DLD1 (cell line): ENCODE results near the gene IL23R.

Source experiments
- in situ Hi-C: cut with HindIII; loops from 2 replicates; pipeline ENCODE4 v1.10.0; 2017; ENCODE audit warnings: low sequenced_read_pairs

Gene IL23R

GRCh38 chr1:67148516-67149178 is 17.6 kb upstream of the IL23R start:
- in situ Hi-C loops = no loop called here

DNA sequence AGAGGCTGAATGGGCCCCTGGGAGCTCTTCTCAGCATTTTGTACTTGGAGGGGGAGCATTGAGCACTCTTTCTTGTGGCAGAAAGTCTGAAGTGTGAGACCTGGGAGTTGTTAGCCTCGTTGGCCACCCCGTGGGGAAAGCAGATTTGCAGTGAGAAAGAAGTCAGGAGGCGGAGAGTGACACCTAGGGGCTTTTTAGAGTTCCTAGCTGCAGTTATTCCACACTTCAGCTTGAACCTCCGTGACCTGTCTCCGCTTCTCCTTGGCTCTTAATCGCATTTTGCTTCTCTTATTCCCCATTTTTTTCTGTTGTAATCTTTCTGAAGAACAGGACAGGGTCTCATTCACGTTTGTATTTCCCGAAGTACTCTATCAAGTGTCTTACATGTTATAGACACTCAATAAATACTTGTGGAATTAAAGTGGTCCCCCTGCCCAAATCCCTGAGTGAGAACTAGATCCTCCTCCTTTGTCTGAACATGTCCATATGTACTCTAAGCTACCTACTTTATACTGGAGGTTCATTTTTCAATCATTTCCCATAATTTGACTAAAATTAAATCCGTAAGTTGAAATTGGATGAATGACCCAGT is 17.0 kb upstream of the IL23R start:
- in situ Hi-C loops = no loop called here

- in situ Hi-C loops = no loop called here
Measured at GRCh38 chr1:67150931-67151330, 15.3 kb upstream of the IL23R start.

GRCh38 chr1:67158401-67158800 is 7.9 kb upstream of the IL23R start:
- in situ Hi-C loops = no loop called here

DNA sequence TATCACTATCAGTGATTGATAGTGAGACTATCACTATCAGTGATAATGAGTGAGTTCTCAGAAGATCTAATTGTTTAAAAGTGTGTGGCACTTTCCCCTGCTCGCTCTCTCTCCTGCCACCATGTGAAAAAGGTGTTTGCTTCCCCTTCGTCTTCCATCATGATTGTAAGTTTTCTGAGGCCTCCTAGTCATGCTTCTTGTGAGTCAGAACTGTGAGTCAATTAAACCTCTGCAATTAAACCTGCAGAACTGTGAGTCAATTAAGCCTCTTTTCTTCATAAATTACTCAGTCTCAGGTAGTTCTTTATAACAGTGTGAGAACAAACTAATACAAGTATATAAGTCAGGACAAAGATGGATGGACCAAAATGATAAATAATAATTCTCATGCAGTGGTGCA is 7.0 kb upstream of the IL23R start:
- in situ Hi-C loops = no loop called here

DNA sequence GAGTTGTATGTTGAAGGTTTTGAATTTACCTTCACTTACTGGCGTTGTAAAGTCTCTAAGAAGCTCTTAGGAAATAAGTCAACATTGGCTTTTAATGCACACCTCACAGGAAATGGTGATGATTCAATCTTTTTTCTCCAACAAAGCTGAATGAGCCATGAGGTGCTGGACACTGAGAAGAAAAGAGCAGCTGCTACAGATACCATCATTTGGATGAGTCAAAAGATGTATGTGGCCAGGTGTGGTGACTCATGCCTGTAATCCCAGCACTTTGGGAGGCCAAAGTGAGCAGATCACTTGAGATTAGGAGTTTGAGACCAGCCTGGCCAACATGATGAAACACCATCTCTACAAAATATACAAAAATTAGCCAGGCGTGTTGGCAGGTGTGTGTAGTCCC is 3.3 kb upstream of the IL23R start:
- in situ Hi-C loops = no loop called here

GRCh38 chr1:67165468-67166041 is 699 bp upstream of the IL23R start:
- in situ Hi-C loops = no loop called here

DNA sequence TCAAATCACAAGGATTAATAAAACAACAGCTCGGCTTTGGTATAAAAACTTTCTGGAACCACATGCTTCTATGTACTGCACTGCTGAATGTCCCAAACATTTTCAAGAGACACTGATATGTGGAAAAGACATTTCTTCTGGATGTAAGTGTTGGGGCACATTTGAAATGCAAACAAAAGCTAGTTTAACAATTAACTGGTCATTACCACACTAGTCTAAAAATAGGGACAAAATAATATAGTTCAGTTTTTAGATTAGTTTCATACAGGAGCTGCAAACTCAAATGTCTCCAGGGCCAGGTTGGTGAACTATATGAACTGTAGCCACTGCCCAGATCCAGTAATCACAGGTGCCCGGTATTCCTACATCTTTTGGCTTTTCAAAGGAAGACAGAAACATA is 3.2 kb downstream of the IL23R start:
- in situ Hi-C loops = no loop called here

GRCh38 chr1:67169932-67170331 is 3.7 kb downstream of the IL23R start:
- in situ Hi-C loops = no loop called here

DNA sequence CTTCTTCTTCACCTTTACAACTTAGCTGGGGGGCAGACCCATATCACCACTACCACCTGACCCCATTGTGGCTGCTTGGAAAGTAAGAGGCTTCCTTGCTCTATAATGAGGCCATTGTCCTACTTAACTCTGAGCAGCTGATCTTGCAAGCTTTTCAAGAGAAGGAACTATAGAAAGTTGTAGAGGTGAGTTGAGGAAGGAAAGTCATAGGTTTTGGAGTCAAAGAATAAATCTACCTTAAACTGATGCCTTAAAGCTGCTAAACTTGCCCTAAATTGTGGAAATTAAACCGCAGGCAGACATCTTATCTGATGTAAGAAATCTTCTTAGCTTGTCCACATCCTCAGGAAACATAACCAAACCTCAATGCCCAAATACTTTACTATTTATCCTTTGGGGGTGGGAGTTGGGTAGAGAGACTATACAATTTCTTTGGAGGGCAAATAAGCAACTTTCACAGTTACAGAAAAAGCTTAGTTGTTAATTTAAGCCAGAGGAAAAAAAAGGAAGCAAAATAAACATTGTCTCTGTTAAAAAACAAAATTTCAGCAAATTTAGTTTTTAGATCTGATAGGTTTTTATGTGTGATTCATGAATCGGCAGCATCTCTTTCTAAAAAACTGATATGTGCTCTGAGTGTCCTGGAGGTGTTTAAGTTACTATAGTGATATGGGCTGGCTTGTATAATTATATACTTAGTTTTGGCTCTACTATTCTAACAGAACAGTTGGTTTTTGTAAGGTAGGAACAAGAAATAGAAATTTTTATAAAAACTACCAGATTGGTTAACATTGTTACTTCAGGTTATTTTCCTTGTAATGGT is 4.7 kb downstream of the IL23R start:
- in situ Hi-C loops = no loop called here

DNA sequence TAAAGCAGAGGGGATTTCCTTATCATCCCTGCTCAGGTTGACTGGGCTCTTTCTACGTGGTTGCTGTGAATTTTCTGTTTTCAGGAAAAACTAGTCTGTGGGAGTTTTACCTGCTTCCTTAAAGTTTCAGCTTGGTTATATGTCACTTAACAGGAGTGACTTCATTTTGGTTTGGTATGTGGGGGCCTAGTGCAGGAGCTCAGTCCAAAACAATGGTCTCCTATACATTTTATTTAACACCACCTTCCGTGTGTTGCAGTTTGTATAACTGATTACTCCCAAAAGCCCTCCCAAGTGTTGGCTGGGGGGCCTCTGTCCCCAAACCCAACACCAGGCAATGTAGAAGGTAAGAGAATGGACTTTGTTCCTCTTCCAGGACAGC is 5.3 kb downstream of the IL23R start:
- in situ Hi-C loops = no loop called here

GRCh38 chr1:67171978-67172377 is 5.7 kb downstream of the IL23R start:
- in situ Hi-C loops = no loop called here

DNA sequence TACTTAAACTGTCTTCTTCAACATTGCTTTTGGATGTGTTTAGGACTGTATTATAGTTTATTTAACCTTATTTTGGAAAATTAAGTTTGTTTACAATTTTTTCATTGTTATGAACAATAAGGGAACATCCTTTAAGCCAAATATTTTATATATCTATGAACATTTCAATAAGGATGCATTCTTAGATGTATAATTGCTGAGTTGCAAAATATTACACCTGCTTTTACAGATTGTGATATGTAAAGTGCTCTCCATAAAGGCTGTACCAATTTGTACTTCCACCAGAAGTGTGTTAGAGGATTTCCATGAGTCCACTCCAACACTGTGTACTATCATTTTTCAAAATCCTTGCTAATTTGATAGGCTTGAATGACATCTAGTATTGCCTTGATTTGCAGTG is 7.7 kb downstream of the IL23R start:
- in situ Hi-C loops = no loop called here

GRCh38 chr1:67174716-67175284 is 8.5 kb downstream of the IL23R start:
- in situ Hi-C loops = no loop called here

- in situ Hi-C loops = no loop called here
Measured at GRCh38 chr1:67175530-67176087, 9.4 kb downstream of the IL23R start.

DNA sequence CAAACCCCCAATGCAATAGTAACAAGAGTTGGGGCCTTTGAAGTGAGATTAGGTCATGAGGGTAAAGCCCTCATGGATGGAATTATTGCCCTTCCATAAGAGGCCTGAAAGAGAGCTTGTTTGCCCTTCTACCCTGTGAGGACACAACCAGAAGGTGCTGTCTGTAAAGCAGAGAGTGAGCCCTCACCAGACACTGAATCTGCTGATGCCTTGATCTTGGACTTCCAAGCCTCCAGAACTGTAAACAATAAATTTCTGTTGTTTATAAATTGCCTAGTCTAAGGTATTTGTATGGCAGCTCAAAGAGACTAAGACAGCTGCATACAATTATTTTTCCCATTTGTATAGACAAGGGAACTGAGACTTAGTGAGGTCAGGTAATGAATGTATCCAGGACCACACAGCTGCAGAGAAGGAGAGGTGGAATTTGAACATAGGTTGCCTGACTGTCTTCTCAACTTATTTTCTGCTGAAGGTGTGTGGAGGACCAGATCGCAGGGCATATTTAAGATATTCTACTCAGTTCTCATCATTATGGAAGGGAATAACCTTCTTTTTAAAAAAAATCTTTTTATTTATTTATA is 18.7 kb downstream of the IL23R start:
- in situ Hi-C loops = no loop called here

- in situ Hi-C loops = no loop called here
Measured at GRCh38 chr1:67188137-67188536, 21.9 kb downstream of the IL23R start.

DNA sequence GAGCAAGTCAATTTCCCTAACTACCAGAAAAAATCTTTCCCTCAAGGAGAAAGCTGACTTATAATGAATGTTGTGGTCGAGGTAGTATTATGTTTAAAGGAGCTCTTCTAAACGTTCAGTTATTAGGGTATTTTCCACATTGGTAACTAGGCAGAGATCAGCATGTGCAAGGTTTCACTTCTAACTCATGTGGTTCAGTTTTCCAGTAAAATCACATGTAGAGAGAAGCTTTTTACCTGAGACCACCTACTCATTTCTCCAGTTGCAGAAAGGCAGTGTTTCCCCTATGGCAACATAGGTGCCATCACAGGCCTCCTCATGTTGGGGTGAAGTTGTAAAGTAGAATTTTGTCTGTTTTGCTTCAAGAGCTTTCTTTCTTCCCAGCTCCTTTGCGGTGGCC is 23.7 kb downstream of the IL23R start:
- in situ Hi-C loops = no loop called here

DNA sequence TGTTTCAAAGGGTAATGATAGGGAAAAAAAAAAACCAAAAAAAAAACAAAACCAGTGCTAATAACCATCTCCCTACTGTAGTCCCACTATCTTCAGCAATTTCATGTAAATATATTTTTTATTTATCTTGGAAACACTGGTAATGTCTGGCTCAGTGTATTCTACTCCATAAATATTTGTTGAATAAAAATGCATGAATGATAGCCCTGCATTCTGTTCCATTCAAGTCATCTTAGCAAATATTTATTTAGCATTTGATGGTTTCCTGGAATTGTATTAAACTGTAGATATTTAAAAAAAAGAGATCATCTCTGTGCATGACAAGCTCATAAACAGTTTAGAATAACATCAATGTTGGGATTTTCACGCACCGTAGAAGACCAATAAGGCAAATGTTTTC is 24.2 kb downstream of the IL23R start:
- in situ Hi-C loops = no loop called here

DNA sequence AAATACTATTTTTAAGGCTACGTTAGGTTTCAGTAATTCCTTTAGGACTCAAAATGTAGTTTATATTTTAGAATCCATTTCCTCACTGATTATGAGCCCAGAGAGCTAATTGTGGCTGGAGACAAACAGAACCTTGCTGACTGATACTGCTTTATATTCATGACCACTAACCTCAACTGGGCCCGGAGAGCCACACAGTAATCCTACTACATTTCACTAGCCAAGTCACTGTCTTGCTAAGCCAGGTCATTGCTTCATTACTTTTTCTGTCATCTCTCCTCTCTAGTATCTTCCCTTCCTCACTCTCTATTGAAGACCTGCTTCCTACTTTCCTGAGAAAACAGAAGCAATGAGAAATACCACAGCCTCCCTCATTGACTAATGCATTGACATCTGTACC is 24.7 kb downstream of the IL23R start:
- in situ Hi-C loops = no loop called here
